HG02840 (cell line): ENCODE data around the gene EPS8L2.

ENCODE experiments used
- ATAC-seq: cut with Tn5 transposase; IDR thresholded peaks from one replicate; pipeline ENCODE4 v1.9.1; 2021; ENCODE audit warnings: mild to moderate bottlenecking, moderate library complexity, moderate number of reproducible peaks; ENCODE audit not compliant: unreplicated experiment, low FRiP score

EPS8L2 gene

GRCh38 chr11:747158-748006, 41.4 kb downstream of the EPS8L2 start, which contains the start of gene TALDO1:
Gene TALDO1, plus strand, starts transcription at chr11:747464. Its CDS starts 18 bp downstream, at chr11:747482.
- peak; percentile 83 for ATAC-seq

DNA sequence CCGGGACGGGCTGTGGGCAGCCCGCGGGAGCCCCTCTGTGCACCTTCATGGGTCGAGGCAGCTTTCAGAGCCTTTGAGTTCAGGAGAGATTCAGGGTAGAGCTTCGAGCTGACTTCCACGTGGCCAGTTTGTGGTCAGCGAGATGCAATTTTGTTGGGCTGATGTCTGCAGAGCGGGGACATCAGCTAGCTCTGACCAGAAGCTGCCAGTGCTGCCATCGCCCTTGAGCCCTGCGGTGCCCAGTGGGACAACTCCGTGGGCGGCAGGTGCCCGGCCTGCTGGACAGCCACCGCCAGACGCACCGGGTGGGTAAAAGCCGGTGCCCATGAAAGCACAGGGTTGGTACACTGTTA, 42.0 kb downstream of the EPS8L2 start:
- ATAC-seq = peak; percentile 5

DNA sequence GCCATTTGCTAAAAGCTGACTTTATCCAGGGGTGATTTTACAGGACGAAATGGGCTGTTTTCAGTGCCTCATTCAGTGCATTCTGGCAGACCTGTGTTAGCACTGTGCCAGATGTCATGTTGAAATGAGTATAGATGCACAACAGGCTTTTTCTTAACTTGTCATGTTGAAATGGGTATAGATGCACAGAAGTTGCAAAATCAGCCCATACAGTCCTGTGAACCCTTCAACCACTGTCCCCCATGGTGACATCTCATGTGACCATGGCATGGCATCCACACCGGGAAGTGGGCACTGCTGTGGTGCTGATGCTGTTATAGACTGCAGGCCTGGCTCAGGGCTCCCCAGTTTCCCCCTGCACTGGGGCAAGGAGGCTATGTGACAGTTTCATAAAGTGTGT, 43.7 kb downstream of the EPS8L2 start:
- no peak for ATAC-seq

DNA sequence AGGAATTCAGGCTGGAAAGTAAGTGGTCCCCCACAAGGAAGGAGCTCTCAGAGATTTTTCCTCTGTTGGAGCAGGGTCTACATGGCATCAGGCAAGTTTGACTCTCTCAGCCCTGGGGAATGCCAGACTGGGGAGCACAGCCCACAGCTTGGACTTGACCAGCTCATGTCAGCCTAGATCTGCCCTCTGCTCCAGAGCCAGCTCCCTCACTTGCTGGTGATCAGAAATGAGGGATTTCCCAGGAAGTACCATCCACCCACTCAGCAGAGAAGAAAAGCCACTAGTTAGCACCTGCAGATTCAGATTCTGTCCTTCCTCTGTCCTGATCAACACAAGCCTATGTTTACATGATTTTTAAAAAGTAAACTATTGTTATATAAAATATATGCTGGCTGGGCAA, 54.2 kb downstream of the EPS8L2 start:
- ATAC-seq = no peak

DNA sequence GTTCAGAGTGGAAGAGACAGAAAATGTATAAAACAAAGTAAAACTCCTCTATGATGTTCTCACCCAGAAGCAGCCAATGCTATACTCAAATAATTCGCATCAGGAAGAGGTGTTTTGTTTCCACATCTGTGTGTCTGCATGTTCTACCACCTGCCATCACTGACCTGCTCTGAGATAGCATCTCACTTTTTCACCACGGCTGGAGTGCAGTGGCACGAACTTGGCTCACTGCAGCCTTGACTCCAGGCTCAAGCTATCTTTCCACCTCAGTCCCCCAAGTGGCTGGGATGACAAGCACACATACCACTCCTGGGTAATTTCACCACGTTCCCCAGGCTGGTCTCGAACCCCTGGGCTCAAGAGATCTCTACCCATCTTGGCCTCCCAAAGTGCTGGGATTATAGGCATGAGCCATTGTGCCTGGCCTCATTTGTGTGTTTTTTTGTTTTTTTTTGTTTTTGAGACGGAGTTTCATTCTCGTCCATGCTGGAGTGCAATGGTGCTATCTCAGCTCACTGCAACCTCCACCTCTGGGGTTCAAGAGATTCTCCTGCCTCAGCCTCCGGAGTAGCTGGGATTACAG, 55.6 kb downstream of the EPS8L2 start:
- ATAC-seq = no peak

DNA sequence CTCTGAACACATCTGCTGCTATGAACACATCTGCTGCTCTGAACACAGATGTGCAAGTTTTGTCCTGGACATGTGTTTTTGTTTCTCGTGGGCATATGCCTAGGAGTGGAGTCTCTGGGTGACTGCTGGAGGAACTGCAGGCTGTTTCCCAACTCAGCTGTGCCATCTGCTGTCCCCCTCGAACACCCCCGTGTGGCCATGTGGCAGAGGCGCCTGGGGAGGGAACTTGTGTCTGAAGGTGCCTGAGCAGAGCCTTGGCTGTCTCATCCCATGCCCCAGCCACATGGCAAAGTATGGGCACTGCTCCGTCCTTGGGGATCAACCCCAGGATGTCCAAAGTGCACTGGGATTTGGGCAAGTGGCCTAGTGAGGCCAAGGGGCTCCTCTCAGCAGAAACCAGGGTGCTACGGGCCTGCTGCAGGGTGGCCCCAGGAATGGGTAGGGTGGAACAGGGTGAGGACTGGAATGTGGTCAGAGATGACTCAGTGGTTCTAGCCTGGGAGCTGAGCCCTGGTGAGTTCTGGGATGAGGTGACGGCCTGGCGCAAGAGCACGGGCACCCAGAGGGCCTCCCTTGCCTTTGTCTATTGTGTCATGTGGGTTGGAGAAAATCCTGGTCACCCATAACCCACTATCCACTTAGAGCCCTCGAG, 56.5 kb downstream of the EPS8L2 start:
- ATAC-seq = no peak

DNA sequence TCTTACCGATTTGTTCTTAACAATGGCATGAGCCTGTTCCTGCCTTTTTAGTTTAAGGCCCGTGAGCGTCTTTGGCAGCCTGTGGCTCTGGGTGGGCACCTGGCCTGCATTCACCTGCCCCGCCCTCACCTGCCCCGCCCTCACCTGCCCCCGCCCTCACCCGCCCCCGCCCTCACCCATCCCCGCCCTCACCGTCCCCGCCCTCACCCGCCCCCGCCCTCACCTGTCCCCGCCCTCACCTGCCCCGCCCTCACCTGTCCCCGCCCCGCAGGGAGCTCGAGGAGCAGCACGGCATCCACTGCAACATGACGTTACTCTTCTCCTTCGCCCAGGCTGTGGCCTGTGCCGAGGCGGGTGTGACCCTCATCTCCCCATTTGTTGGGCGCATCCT, 57.0 kb downstream of the EPS8L2 start:
- no peak for ATAC-seq

DNA sequence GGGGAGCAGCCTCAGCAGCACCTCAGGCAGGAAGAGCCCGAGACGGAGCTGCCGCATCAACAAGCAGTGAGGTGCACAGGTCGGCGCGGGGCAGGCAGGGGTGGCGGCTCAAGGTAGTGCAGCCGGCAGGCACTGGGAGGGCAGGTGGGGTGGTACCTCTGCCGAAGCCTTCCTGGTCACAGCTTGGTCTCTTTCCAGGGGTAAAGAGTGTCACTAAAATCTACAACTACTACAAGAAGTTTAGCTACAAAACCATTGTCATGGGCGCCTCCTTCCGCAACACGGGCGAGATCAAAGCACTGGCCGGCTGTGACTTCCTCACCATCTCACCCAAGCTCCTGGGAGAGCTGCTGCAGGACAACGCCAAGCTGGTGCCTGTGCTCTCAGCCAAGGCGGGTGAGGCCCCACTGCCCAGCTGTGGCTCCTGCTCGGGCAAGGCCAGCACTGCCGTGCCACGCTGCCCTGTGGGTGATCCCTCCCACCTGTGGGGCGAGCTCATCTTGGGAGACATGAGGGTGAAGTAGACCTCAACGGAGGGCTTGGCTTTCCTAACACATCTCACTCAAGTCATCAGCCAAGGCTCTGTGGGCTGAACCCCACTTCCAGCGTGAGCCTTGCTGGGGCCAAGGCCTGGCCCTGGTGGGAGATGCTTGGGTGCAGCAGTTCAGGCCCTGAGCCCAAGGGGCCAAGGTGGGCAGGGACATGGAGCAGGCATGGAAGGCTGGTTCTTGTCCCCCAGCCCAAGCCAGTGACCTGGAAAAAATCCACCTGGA, 57.7 kb downstream of the EPS8L2 start:
- ATAC-seq = no peak

DNA sequence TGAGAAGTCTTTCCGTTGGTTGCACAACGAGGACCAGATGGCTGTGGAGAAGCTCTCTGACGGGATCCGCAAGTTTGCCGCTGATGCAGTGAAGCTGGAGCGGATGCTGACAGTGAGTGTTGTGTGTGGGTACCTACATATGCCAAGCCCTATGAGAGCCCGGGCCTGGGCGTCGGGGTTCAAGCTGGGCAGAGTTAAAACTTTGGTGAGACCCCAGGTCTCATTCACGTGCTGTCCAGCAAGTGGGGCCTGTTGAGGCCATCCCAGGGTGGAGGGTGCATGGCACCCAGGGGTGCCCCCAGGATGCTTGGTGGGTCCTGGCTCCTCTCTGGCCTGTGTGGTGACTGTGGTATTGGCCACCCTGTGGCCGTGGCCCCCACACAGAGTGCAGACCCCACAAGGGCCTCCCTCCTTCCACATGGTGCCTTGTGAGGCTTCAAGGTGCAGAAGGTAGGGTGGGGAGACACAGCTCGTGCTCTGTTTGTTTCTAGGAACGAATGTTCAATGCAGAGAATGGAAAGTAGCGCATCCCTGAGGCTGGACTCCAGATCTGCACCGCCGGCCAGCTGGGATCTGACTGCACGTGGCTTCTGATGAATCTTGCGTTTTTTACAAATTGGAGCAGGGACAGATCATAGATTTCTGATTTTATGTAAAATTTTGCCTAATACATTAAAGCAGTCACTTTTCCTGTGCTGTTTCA, 58.4 kb downstream of the EPS8L2 start:
- no peak for ATAC-seq

- ATAC-seq = no peak
Measured at GRCh38 chr11:765025-765801, 59.2 kb downstream of the EPS8L2 start.

DNA sequence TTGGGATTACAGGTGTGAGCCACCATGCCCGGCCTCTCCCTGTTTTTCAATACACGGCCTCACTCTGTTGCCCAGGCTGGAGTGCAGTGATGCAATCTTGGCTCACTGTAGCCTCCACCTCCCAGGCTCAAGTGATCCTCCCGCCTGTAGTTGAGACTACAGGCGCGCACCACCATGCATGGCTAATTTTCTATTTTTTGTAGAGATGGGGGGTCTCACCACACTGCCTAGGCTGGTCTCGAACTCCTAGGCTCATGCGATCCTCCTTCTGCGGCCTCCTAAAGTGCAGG, 59.7 kb downstream of the EPS8L2 start:
- no peak for ATAC-seq

DNA sequence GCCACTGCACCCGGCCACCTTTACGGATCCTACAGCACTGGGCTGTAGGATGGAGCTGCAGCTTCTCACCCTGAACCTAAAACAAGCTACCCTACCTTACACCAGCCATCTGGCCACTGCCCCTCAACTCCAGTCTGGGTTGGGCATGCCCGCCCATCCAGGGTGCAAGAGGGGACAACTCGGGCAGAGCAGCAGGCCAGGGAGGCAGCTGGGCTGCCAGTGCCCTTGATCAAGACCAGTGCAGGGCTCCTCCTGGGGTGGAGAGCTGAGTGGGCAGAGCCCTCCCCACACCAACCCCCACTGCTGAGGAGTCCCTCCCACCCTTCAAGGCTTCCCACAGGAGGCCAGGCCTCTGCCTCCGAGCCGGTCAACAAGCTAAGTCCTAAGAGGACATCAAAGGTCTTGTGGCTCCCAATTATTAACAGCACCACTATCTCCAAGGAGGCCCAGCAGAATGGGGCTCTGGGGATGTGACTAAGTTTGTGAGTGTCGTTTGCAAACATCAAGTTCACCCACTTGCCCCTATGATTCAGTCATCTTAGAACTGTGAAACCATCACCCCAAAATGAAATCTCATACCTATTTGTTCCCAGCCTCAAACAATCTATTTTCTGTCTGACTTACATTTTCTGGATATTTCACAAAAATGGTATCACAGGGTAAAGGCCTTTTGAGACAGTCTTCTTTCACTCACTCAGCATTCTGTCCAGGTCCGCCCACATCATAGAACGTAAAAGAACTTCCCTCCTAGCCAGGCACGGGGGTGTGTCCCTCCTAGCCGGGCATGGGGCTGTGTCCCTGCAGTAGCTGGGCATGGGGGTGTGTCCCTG, 60.3 kb downstream of the EPS8L2 start:
- no peak for ATAC-seq

DNA sequence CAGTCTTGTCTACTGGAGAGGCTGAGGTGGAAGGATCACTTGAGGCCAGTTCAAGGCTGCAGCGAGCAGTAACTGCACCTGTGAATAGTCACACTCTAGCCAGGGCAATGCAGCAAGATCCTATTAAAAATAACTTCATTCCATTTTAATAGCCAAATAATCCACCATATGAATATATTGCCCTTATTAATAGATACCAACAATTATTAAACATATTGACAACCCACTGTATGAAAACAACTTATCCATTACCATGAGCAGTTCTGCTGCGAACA, 60.8 kb downstream of the EPS8L2 start:
- no peak for ATAC-seq

DNA sequence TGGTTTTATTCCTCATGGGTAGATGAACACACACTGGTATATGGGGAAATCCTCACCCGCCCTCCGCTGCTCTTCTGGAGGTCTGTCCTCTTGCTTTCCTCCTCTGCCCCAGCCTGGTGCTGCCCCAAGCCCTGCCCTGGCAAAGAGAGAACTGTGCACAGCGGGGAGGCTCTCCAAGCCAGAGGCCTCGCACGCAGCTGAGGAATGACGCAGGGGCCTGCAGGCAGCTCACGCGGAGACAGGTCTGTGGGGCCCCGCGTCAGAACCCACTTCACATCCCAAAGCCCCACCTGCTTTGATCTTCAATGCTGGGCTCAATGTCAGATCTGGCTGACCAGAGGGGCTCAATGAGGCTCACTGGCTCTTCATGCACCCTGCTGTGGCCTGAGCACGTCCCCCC, 61.2 kb downstream of the EPS8L2 start:
- no peak for ATAC-seq

- ATAC-seq = no peak
Measured at GRCh38 chr11:769887-770641, 64.0 kb downstream of the EPS8L2 start.

DNA sequence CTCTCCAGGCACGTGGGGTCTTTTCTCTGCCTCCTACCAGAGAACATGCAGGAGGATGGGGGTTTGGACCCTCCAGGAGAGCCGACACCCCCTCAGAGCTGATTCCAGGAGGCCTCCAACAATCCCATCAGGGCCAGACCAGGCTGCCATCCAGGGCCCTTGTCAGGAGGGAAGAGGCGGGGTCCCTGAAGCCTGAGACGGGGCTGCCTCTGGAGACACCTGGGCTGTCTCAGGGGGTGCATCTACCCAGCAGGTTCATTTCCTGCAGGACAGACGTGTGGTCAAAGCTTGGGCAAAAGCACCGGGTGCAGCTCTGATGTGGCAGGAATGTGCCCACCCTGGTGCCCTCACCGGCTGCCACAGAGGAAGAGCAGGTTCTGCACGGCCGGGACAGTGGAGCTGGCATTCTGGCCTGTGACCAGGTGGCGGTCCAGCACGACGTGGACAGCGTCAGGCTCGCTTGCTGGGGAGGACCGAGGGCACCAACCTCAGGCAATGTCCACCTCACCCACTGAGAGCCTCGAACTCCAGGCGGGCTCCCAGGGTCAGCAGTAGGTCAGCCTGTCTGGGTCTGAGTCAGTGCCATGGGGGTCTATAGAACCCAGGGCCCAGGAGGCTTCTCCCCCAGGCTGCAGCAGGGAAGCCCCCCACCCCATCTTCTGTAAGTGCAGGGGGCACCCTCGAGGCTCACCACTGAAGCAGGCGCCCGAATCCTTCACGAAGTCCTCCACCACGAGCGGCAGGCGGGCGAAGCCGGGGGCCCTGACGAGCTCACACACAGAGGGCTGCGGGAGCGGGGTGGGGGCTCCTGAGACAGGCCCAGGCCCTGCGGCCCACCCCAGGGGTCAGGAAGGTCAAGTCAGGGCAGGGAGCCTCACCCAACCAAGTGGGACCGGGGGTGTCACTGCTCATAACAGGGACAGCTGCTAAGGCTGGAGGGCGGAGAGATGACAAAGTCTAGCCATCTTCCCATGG, 64.9 kb downstream of the EPS8L2 start:
- no peak for ATAC-seq

DNA sequence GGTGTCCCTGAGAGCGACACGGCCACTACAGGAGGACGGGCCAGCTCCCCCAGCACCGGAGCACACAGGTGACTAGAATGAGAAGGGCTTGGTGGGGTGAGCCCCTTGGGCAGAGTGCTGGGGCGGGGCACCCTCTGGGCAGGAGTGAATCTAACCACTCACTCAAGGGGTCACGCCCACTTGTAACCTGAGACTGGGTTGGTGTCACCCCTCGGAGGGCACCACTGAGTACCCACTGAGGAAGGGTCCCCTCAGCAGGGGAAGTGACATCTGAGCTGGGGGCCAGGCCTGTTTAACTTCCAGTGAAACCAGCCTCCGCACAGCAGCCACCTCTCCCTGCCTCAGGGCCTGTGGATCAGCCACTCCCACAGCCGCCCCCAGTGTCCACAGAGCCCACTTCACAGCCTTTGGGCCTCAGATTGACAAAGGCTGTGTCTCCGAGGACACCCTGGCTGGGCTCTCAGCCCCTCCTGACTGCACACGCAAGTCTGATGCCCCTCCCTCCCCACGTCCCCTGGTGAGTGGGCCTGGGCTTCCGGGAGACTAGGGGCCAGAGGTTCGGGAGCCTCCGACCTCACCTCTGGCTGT, 65.7 kb downstream of the EPS8L2 start:
- ATAC-seq = no peak
